Activated T-cell treated with anti-CD3 and anti-CD28 coated beads for 24 hours (primary cell): Measurements from ENCODE around the gene NEK11.
A peak's percentile ranks its signal among the peaks of the same experiment; 100 is the strongest.

ENCODE experiments used
- DNase-seq: peaks from one replicate; pipeline ENCODE4 v3.0.0-alpha.2; 2020; ENCODE audit warnings: low read depth

Gene NEK11, protein sequence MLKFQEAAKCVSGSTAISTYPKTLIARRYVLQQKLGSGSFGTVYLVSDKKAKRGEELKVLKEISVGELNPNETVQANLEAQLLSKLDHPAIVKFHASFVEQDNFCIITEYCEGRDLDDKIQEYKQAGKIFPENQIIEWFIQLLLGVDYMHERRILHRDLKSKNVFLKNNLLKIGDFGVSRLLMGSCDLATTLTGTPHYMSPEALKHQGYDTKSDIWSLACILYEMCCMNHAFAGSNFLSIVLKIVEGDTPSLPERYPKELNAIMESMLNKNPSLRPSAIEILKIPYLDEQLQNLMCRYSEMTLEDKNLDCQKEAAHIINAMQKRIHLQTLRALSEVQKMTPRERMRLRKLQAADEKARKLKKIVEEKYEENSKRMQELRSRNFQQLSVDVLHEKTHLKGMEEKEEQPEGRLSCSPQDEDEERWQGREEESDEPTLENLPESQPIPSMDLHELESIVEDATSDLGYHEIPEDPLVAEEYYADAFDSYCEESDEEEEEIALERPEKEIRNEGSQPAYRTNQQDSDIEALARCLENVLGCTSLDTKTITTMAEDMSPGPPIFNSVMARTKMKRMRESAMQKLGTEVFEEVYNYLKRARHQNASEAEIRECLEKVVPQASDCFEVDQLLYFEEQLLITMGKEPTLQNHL

DNA sequence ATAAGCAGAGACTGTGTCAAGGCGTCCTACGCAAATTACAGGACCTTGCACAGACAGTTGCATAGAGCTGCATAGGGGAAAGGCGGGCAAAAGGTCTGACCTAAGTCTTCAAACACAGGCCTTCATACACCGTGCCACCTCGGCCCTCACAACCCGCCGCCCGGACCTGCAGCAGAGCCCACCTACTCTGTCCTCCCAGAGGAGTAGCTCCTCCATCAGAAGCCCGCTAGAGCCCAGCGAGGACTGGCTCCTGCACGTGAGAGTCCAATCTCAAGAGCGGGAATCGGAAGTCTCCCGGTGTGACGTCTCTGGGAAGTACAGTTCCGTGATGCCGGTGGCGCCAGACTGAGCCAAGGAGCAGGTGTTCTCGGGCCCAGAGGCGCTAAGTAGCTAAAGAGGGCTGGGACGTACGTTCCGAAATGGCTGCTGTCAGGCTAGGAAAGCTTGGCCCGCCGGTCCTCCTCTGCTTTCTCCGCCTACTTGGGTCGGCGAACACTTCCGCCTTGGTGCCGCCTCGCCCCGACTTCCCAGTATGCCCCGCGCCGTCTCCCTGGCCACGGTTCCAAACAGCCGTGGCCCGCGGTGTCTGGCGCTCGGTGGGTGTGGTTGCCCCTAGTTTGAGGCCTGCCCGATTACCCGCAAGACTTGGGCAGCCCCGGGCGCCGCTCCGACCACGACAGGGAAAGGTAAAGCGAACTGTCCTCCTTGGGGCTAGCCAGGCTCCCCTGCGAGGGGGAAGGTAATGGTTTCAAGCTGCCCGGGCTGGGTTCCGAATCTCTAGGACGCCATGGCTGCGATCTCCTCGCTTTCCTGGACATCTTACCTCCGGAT is at the start of gene NEK11, which contains the start of gene ASTE1:
Gene NEK11, plus strand, starts transcription at position 557 of the 831 bp plus-strand sequence. CDS start 2,832 bp downstream, outside the sequence.
Gene ASTE1, minus strand, starts transcription at position 505 of the 831 bp plus-strand sequence. CDS start 1,519 bp downstream, outside the sequence.
- peak; percentile 88 for DNase-seq

DNA sequence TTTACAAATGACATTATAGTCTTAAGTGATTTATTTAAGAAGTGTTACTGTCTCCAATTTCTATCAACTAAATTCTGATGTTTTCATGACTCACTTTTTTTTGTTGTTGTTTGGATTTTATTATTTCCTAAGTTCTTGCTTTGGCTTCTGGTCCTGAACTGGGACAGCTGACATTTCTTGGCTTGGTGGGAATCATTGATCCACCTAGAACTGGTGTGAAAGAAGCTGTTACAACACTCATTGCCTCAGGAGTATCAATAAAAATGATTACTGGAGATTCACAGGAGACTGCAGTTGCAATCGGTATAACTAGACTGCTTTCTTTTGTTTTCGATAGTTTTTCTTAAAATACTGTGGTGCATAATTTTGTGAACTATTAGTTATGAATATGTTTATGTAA is 47.6 kb upstream of the NEK11 start:
- DNase-seq = no peak

DNA sequence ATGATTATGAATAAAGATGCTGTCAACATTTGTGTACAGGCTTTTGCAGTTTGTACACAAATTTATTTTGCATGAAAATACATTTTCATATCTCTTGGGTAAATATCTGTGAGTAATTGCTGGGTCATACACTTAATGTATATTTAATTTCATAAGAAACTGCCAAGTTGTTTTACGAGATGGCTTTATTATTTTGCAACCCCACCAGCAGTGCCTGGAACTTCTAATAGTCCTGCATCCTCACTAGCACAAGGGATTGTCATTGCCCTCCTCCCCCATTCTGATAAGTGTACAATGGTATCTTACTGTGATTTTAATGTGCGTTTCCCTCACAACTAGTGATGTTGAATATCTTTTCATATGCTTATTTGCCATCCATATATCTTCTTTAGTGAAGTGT is 45.2 kb upstream of the NEK11 start:
- DNase-seq = no peak

DNA sequence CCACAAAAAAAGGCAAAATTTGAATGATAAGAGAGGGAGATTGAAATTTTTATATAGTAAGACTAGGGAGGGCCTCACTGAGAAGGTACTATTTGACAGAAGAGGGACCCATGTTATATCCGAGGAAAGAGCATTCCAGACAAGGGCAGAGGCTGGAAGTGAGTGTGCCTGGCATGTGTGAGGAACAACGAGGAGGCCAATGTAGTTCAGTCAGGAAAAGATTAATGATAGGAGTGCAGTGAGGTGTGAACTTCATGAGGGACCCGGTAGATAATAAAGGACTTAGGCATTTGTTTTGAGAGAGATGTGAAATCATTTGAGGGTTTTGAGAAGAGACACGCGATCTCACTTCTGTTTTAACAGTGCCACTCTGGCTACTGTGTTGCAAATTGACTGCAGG is 36.4 kb upstream of the NEK11 start:
- no peak for DNase-seq

DNA sequence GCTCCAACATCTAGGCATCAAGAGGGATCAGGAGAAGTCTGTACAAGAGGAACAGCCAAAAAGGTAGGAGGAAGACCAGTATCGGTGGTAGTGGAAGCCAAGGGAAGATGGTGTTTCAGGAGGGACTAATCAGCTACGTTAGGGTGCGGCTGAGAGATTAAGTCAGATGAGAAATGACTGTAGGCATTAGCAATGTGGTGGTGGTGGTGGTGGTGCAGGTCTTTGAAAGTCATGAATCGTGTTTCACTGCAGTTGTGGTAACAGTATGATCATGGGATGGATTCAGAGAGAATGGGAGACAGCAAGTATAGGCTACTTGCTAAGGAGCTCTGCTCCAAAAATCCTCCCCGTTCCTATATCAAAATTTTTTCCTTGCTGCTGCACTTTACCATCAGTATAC is 35.6 kb upstream of the NEK11 start:
- DNase-seq = no peak

DNA sequence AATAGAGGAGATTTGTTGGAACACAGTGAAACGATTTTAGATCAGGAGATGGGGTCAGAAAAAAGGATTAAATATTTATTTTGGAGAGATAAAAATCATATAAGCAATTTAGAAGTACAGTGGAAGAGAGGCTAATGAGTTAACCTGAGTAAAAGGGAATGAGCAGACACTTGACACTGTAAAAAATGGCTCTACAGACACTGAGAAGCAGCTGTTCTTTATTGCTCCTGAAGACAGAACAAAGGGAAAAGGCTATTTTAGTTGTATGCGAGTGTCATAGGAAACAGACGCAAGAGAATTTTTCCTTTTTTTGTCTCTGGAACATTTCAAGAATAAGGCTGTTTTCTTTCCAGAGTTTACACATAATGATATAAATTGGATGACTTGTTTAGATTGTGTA is 34.3 kb upstream of the NEK11 start:
- DNase-seq = no peak

DNA sequence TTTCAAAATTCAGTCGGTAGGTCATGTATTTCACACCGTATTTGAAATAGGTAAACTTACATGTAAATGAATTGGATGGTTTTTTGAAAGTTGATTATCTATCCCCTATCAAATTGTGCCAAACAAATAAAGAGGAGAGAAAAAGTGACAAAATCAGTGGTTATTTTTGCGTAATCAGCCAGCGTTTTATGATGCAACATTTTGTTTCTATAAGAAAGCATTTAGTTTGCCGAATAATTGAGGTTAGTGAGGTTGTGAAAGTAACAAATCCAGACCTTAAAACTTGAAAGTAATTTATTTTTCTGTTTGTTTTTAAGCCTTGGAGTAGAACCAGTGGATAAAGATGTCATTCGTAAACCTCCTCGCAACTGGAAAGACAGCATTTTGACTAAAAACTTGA is 29.4 kb upstream of the NEK11 start:
- no peak for DNase-seq

DNA sequence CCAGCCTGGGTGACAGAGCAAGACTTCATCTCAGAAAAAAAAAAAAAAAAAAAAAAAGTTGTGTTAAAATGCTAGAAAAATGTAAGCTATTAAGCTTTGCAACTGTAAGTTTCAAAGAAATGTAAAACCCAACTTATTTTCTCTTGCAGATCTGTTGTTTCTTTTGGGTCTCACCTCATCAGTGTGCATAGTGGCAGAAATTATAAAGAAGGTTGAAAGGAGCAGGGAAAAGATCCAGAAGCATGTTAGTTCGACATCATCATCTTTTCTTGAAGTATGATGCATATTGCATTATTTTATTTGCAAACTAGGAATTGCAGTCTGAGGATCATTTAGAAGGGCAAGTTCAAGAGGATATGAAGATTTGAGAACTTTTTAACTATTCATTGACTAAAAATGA is 25.6 kb upstream of the NEK11 start:
- no peak for DNase-seq

DNA sequence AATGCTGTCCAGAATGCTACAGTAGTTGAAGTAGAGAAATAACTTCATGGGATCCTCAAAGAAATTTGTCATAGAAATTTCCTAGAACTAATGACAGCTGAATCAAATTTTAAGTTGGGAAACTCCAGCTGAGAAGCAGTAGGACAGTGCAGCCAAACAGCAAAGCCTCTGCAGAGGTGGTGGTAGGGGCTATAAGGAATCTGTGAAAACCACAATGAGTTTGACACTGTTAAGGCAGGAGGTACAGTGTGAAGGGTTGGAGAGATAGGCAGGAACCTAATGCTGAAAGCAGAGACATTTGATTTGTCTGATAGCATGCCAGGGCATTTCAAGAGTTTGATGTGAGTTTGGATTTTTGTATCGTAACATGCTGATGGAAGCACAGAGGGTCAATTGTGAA is 22.1 kb upstream of the NEK11 start:
- DNase-seq = no peak

DNA sequence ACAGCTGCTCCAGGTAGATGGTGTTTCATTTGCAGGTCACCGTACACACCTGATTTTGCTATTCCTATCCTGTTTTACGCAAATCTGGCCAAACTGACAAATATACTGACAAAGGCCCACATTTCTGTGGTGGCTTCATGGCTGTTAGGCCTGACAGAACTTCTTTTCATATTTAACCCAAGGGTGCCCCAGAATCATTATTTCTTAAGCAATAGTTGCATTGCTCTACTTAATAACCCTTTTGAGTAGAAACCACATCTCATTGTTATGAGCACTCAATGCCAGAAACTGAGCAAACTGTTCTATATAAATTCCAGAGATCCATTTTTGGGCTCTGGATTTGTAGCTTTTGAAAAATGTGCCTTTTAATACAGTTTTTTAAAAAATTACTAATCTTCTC is 19.4 kb upstream of the NEK11 start:
- no peak for DNase-seq

DNA sequence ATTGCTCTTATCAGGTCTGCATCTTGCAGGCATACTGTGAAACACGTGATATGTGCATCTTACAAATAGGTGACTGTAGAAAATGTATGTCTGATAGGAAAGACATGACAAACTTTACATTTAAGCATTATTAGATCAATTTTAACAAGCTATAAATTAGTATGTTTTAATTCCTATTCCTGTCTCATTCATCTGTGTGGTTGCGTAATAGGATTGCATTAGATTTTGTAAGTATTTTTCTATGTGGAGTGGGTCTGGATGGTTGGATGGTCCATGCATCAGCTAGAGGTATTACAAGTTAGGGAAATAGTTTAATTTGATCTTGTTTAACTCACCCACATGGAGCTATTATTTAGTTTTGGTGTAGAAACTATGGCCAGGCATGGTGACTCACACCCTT is 18.9 kb upstream of the NEK11 start:
- DNase-seq = no peak

DNA sequence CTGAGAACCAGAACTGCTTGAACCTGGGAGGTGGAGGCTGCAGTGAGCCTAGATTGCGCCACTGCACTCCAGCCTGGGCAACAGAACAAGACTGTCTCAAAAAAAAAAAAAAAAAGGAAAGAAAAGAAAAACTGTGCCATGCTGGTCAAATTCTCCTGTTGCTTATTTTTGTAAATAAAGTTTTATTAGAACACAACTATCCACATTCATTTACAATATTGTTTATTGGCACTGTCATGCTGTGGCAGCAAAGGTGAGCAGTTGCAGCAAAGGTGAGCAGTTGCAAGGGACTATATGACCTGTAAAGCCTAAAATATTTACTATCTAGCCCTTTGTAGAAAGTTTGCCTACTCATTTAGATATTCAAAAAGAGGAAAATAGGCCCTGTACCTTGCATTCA is 18.4 kb upstream of the NEK11 start:
- no peak for DNase-seq

DNA sequence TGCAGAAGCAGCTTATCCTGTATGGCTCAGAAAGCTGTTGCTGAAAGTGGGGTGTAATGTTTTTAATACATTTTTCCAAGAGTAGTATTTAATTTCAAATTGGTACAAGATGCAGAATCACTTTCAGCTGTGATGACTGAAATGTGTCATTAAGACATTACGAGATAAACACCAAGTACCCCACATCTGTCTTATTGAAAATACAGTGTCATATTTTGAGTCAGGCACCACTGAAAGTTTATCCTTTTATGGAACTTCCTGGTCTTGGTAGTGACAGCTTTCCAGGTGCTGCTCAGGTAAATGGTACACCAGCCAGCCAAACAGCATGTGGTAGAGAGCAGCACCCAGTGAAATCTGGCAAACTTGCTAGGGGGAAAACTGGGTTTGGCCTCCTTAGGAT is 17.0 kb upstream of the NEK11 start:
- DNase-seq = no peak

DNA sequence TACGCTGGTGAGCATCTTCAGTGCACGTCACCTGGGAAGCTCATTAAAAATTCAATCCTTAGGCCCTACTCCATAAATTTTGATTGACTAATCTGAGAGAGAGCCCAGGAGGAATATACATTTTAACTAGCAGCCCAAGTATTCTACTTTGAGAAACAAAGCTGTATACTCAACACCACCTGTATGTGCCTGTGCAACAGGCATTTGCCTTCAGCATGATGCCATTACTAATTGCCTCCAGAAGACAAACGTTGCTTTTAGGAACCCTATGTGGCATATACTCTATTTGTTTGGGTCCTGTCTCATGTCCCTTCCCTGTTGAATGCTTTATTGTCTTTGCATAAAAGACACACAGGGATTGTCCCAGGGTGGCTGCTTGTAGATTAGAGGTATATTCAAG is 7.7 kb upstream of the NEK11 start:
- no peak for DNase-seq

DNA sequence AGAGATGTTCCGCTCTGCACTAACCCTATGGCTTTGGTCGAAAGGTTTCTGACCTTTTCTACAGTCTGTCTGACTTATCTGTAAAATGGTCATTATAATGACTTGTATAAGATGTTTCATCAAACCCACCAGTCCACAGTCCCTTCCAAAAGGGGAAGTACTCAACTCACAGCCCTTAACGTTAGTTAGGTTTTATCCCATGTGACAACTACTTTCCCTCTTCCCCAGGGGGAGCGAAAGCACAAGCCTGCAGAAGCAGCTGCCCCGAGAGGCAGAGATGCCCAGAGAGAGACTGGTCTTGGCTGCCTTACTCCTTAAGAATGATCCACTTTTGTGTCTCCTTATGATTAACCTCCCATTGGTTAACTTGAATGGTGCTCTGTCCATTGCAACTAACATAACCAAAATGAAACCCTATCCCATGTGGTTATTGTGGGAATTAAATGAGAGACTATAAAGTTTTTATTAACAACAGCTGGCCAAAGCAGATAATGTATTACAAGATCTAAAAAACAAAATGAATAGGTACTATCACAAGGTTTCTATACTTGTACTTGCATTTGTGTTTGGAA is 6.5 kb upstream of the NEK11 start:
- DNase-seq = no peak

DNA sequence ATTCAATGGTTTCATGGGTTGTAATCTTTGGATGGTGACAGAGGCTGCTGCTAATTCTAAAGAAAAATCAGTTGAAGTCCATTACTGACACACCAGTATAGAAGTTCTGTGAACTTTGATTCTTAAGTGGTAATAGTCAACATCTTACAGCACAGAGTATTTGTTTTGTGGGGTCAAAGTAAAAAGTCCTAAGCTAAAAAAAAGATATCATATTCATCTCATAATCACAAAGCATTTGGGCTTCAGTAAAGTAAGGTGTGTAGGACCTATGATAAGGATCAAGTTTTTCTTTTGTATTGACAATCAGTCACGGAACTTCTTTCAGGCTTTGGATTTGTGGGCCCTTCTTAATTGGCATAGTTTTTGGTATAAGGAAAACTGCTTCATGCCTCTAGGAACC is 1.1 kb upstream of the NEK11 start:
- DNase-seq = no peak

DNA sequence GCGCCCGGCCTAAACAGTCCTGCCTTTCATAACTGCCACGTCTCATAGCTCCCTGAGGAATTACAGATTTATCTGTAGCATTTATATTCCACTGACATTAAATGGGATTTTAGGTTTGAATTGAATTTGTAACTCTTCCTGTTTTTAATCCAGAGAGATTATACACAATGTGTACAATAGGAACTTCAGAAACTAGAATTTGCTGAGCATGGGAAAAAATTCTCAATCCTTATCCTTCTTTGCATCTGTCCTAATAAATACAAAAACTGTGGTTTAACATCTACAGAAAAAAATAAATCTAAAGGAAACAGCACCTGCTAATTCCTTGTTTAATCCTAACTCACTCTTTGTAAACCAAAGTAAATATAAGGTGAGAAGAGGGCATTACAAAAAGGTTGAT is 2.2 kb downstream of the NEK11 start:
- no peak for DNase-seq

DNA sequence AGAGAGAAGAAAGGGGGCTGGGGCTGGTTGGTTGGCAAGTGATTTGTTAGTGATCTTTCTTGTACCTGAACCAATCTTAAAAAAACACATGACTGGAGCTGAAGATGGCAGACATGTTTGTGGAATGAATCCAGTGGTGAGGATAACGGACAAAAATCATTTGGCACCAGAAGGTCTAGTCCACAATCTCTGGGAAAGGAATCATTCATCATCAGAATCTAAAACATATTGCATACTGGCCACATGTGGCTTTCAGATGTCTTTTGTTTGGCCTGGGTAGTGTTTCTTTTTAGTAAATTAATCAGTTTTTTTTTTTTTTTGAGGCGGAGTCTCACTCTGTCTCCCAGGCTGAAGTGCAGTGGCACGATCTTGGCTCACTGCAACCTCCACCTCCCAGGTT is 5.0 kb downstream of the NEK11 start:
- no peak for DNase-seq

DNA sequence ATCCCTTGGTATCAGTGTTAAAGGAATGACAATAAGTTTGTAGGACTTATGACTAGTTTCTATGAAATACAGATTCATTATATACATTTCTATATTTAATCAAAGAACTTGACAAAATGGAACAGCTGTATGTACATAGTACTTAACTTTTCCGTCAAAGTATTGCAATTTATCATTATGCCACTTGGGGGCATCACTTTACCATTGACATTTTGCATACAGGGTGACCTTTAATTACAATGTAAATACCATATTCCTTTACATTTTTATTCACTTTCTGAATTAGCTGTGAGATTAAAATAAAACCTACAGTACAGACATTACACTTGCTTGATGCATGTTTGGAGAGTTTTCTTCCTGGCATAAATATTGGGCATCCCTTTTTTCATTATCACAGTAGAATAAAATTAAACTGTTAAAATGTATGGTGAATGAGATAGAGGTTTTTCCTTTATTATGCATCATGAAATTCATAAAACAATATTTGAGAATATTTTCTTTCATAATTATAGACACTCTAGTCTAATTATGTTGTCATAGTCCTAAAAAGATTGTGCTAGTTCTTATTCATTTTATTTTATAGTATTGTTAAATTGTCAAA is 6.9 kb downstream of the NEK11 start:
- DNase-seq = no peak

DNA sequence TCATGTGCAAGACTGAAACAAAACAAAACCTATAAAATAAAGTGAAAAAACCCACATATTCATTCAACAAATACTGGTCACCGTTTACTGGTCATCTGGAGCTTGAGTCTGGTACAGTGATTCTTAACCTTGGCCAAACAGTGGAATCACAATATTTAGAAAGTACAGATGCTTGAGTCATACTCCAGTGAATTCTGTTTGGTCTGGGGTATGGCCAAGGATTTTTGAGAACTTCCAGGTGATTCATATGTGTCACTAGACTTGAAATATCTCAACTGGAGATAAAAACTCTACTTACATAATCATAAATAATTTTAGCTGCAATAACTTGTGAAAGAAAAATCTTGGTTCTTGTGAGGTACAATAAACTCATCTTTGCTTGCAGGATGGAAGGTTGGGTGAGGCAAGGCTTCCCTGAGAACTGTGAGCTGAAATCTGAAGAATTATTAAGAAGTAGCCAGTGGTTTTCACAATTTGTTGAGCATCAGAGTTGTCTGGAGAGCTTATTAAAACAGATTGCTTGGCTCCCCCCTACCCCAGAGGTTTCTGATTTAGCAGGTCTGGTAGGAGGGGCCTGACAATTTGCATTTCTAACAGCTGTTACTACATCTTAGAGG is 9.6 kb downstream of the NEK11 start:
- no peak for DNase-seq

DNA sequence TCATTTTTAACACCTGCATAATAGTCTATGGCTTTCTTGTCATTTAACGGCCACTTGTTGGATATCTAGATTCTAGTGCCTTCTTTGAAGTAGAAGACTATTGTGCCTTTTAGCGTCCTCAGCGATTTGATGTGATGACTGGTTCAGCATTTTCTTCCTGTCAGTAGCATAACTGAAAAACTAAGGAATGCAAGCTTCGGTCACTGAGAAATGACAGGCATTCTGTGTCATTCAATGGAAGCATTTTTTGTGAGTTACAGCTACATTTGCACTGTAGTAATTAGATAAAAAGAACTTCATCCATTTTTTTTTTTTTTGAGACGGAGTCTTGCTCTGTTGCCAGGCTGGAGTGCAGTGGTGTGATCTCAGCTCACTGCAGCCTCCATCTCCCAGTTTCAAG is 10.3 kb downstream of the NEK11 start:
- no peak for DNase-seq

DNA sequence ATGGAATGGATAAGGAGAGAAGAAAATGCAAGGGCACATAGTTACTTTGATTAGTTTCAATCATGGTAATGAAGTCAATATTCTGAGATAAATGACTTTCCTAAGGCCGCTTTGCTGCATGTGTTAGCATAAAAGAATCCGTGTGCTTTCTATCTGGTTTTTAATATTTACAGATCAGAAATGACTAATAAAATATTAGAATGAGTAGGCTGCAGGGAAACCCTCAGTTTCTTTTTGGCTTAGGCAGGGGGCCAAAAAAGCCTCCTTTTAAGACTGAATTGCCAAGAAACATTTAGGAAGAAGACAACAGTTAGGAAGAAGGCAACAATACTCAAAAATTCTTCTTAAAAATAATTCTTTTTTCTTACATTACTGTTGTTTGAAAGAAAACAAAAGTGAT is 11.6 kb downstream of the NEK11 start:
- DNase-seq = no peak
